Uterus (tissue), 2 donors: ENCODE results near the gene DEAF1.

Source experiments
- CTCF ChIP-seq, 4 experiments: fragments of 200-600 bp in 2 of 4; fragments of 450-650 bp in 2 of 4; sonication (generic) in 2 of 4; IDR thresholded peaks; one replicate each; pipeline ENCODE4 v1.5.1; 2016 to 2019; ENCODE audit warnings: antibody characterized with exemption in 4 of 4, mild to moderate bottlenecking in 2 of 4, moderate library complexity in 1 of 4
- POLR2A ChIP-seq, 2 donors: fragments of 450-650 bp; IDR thresholded peaks; one replicate each; pipeline ENCODE4 v1.6.1; 2016; ENCODE audit warnings: antibody characterized with exemption in 2 of 2, mild to moderate bottlenecking in 1 of 2, moderate library complexity in 1 of 2

GRCh38 chr11:709109-709997 is 14.3 kb upstream of the DEAF1 start:
- TF ChIP-seq CTCF (IDR thresholded peaks at IDR 0.05) (no peak), POLR2A (IDR thresholded peaks at IDR 0.05) (no peak)
